NCI-H748 (cell line): Measurements from ENCODE around the gene VAV1.
A peak's percentile ranks its signal among the peaks of the same experiment; 100 is the strongest.

Experiments
- DNase-seq: peaks from one replicate; lab custom pipeline; 2025; ENCODE audit not compliant: unreplicated experiment; lab: John Stamatoyannopoulos, UW

Gene VAV1, protein sequence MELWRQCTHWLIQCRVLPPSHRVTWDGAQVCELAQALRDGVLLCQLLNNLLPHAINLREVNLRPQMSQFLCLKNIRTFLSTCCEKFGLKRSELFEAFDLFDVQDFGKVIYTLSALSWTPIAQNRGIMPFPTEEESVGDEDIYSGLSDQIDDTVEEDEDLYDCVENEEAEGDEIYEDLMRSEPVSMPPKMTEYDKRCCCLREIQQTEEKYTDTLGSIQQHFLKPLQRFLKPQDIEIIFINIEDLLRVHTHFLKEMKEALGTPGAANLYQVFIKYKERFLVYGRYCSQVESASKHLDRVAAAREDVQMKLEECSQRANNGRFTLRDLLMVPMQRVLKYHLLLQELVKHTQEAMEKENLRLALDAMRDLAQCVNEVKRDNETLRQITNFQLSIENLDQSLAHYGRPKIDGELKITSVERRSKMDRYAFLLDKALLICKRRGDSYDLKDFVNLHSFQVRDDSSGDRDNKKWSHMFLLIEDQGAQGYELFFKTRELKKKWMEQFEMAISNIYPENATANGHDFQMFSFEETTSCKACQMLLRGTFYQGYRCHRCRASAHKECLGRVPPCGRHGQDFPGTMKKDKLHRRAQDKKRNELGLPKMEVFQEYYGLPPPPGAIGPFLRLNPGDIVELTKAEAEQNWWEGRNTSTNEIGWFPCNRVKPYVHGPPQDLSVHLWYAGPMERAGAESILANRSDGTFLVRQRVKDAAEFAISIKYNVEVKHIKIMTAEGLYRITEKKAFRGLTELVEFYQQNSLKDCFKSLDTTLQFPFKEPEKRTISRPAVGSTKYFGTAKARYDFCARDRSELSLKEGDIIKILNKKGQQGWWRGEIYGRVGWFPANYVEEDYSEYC

DNA sequence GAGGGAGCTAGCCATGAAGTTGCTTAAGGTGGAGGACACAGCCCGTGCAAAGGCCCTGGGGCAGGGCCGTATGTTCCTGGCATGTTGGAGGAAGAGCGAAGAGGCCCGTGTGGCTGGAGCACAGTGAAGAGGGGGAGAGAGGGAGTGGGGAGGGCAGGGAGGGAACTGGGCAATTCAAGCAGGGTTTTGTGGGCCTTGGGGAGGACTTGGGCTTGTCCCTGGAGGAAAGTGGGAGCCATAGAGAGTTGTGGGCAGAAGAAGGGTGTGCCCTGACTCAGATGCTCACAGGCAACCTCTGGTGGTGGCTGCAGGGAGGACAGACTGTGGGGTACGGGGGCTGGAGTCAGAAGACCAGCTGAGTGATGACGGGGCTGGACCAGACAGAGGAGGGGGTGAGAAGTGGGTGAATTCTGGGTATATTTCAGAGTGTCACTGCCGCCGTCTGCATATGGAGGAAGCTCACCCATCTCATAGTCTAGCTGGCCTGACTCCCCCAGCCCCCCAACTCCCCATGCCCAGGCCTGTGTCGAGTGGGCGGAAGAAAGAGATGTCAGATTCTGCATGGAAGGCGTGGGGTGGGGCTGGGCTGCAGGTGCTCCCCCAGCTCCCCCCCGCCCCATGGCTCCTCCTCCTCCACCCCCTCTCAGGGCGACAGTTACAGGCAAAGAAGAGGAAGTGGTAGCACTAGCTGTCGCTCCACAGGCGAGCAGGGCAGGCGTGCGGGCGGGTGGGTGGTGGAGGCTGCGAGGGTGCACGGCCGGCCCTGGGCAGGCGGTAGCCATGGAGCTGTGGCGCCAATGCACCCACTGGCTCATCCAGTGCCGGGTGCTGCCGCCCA lies at the start of gene VAV1:
Gene VAV1, plus strand, starts transcription at position 681 of the 838 bp plus-strand sequence. Its CDS starts 100 bp downstream, at position 781.
- no peak for DNase-seq

DNA sequence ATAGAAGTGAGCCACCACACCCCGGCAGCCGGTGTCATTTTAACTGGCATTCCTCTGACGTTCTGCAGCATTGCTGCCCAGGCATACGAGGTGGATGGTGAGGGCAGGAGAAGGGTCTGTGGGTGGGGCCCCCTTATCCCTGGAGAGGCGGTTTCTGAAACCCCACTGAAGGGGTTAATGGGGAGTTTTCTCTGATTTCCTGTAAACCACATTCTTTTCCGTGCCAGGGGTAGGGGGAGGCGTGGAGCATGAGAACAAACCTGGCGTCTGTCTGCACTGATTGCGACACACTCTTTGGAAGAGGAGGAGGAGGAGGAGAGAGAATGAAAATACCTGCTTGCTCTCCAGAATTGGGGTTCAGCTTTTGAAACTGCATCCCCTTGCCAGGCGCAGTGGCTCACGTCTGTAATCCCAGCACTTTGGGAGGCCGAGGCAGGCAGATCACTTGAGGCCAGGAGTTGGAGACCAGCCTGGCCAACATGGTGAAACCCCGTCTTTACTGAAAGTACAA lies 49.3 kb upstream of the VAV1 start:
- DNase-seq = no peak

DNA sequence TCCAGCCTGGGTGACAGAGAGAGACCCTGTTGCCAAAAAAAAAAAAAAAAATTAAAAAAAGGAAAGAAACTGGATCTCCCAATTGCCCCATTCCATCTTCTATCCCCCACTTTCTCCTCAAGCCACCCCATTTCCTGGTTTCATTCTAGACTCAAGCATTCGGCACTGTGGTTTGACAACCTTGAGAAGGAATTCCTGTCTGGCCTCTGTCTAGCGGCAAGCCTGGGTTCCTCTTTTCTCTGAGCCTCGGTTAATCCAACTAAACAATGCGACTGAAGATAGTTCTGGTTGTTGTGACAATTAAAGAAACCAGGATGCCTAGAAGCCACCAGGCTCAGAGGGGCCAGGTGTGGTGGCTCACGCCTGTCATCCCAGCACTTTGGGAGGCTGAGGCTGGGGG lies 48.8 kb upstream of the VAV1 start:
- DNase-seq = no peak

DNA sequence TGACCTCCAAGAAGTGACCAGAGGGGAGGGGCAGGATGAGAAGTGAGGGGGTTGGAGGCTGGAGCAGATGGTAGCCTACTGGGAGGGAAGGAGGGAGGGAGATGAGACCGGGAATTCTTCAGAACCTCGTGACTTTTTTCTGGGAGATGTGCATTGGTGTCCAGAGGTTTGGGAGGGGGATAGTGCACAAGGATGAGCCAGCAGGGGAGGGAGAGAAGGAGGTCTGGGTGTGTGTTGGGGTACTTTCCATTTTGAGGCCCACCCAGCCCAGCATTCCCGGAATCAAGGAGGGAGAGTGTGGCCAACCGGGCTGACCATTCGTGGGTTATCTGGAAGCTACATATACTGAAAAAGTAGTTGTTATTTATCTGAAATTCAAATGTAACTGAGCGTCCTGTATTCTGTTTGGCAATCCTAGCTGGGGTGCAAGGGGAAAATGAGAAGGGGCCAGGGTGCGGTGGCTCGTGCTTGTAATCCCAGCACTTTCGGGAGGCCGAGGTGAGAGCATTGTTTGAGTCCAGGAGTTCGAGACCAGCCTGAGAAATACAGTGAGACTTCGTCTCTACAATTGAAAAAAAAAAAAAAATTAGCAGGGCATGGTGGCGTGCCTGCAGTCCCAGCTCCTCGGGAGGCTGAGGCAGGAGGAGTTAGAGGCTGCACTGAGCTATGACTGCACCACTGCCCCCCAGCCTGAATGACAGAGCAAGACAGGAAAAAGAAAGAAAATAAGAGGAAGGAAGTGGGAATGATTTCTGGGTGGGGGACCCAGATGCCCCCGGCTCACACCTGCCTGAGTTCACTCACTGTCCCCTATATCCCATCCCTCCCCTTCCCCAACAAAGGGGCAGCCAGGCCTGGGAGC lies 47.6 kb upstream of the VAV1 start:
- no peak for DNase-seq

DNA sequence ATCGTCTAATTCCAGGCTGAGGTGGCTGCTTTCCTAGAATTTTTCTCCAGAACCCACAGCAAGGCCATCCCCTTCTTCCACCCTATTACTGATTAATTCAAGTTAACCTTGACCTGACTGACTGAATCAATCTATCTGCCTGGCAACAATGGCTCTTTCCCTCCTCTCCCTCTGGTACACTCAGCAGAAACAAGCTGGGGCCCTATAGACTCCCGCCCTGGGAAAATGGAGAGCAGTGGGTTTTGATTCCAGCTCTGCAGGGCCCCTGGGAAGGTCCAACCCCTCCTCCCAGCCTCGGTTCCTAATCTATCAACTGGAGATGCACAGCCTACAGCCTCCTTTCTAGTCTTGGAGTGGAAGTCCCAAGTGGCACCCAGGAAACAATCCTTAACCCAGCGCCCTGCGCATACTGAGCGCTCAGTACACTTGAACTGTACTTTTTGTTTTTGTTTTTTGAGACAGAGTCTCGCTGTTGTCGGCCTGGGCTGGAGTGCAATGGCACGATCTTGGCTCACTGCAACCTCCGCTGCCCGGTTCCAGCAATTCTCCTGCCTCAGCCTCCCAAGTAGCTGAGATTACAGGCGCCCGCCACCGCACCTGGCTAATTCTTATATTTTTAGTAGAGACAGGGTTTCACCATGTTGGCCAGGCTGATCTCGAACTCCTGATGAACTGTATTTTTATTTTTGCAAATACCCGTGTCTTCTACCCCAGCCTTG lies 46.8 kb upstream of the VAV1 start:
- DNase-seq = no peak

DNA sequence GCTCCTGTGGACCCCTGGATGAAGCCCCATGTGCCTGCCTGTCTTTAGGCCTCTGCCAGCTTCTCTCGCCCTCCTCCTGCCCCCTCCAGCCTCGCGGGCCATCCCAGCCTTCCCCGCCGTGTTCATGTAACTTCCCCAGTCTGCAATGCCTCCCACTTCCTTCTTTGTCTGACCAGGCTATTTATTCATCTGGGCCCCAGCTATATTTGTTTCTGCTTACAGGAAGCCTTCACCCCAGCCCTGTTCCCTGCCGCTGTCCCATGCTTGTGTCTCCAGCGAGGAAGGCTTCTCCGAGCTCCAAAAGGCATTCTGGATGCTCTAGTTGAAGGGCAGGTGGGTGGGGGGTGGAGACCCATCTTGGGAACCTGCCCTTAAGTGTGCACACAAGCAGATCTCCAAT lies 44.2 kb upstream of the VAV1 start:
- DNase-seq = no peak

DNA sequence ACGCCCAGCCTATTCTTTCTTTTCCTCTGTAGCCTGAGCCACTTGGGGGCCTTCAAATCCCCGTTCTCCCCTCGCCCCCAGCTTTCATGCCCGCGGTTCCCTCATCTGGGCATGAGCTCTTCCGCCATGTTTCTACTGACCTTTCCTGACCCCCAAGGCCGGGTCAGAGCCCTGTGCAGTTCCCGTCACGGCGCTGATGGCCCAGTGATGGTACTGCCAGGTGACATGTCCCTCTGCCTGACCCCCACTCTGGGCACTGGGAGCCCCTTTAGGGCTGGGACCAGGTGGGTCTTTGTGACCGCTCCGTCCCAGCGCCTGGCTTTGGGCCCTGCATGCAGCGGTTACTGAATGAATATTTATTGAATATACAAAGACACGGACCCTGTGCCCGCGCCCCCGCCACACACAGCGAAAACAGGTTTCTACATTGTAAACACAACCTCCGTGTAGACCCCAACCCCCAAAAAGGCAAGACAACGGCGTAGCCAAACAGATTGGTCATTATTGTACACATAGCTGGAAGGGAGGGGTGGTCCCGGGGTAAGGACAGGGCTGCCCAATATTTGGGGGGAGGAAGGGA lies 42.8 kb upstream of the VAV1 start:
- DNase-seq = no peak

DNA sequence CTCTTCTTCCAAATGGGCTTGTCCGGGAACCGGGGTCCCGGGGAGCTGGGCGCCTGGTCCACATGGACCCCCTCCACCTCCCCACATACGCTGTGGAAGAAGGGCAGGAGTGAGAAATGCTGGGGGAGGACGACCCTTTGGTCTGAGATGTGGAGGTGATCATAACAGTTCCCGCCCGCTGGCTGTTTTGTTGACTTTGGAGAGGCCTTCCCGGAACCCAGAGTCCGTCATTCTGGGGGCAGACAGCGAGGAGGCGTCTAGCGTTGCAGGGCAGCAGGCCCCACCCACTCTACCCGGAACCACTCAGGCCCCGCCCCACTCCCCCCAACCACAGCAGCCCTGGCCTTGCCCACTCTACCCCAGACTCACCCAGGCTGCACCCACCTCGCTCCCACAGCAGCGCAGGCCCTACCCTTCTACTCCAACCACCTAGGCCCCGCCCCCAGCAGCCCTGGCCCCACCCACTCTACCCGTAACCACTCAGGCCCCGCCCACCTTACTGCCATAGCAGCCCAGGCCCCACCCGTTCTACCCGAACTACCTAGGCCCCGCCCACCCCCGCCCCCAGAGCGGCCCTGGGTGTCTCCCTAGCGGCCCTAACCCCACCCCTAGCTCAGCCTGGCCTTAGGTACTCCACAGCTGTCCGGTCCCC lies 42.2 kb upstream of the VAV1 start:
- peak; percentile 48 for DNase-seq

DNA sequence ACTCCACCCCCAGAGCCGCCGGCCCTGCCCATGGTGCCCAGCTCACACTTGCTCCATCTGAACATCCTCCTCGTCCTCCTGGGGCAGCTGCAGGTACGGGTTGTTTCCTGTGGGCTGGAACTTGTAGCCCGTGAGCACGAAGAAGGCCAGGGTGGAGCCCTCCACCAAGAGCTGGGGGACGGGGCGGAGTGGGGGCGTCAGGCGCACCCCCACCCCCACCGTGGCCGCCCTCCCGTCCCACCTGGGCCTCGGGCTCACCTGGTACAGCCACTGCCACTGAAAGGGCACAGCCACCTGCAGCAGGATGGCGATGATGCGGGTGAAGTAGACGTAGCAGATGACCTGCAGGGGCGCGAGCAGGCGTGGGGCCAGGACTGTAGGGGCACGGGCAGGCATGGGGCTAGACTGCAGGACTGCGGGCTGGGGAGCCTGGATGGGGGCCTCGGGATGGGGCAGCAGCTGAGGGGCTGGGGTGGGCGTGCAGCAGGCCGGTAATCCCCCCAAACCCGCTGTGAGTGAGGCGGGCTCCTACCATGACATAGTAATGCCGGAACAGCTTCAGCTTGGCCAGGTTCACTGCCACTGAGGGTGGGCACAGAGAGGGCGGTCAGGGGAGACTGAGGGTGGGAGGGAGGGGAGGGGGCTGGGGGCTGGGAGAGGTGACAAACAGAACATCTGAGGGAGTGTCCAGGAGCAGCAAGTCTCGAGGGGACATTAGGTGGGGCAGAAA lies 41.4 kb upstream of the VAV1 start:
- DNase-seq = no peak

DNA sequence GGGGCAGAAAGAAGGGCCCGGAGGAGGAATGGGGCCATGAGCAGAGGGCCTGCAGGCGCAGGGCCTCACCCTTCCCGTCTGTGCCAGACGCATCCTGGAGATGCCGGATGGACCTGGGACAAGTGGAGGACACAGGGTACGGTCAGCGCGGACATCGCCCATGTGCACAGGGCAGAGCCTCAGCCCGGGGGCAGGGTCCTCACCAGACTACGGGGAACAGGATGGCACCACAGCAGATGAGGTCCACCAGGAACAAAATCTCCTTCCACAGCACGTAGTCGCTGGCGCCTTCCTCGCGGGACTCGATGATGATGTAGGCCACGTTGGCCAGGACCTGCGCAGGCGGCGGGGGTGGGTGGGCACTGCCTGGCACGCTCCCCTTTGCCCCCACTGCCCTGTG lies 40.7 kb upstream of the VAV1 start:
- DNase-seq = no peak

DNA sequence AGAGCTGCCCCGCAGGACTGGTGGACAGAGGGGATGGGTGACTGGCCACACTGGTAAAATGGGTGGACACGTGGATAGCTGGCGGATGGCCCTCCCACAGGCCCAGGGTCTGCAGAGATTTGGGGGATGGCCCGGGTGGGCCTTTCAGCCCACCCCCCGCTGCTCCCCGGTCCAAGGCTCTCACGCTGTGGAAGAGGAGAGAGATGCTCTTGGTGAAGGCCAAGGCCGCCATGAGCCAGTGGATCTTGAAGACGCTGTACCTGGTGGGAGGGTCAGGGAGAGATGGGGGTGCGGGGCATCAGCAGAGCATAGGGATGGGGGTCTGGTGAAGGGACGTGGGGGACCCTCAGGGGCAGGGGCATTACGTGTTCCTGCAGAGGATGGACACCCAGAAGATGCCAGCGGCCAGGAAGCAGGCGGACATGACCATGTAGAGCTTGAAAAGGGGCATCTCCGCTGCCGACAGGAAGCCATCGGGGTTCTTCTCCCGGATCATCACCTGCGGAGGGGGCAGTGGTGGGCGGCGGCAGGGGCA lies 39.6 kb upstream of the VAV1 start:
- no peak for DNase-seq

DNA sequence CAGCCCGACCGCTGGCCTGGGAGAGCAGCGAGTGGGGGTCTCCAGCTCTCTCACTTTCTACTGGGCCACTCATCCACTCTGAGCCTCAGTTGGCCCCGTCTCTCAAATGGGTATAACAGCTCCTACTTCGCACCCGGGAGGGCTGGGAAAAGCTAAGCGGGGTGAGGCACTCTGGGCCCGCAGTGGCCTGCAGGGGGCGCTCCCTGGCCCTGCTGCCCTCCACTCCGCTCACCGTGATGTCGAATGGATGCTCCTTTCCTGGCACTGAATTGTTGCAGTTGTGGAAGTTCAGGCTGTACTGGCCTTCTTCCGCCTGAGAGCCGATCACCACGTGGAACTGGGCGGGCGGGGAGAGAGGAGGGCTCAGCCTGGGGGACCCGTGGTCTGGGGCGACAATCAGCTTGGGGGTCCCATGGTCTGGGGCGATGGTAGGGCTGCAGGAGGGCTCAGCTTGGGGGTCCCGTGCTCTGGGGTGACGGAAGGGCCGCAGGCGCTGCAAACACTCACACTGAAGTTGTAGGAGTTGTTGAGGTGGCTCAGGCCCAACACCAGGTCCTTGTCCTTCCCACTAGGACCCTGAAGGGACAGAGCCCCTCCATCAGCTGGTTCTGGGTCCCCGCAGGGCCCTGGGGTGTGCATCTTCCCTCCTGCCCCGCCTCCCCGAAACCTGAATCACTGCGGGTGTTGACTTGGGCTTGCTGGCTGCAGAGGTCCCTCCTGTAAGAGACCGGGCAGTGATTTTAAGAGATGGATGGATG lies 39.0 kb upstream of the VAV1 start:
- peak; percentile 1 for DNase-seq

DNA sequence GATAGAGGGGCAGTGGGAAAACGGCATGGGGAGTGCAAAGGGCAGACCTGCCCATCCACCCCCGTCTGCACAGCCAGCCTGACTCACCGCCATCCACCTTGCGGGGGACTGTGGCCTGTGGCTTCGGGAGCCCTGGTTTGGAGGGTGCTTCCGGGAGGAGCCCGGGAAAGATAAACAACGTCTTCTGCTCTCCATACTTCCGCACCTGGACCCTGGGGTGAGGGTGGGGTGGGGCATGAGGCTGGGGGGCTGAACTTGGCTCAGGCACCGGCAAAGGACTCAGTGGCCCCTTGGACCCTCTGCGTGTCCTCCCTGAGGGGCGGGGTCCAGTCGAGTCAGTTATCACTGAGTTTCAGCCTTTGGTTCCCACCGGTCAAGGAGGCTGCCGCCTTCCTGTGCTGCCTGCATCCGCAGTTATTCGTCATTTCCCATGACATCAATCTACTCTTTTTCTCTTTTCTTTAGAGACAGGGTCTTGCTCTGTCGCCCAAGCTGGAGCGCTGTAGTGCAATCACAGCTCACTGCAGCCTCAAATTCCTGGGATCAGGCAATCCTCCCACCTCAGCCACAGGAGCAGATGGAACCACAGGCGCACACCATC lies 38.3 kb upstream of the VAV1 start:
- no peak for DNase-seq

DNA sequence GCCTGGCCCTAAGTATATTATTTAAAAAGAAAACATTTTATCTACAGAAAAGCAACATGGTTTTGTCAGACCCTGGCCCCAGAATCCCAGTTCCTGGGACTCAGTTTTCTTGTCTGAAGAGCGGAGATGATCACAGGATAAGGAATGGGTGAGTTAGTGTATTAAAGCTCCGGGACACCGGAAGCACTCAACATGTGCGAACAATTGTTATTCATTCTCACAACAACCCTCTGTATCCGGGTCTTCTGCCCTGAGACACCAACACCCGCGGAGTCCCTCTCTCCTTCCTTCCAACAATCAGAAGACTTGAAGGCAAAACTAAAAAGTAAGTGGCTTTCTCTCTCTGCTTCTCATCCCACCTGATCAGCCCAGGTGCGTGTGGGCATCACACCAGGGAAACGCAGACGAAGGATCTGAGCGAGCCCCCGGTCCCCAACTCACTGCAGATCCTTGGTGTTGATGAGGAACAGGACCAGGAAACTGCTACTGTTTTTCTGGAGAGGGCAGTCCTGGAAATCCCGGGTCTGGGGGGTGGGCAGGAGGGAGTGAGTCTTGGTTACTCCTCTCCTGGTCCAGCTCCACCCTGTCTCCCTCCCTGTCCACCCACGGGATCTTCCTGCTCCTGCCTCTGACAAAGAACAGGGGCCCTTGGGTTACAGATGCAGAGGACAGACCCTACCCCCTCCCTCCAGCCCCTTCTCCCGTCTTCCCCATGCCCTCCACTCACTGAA lies 37.2 kb upstream of the VAV1 start:
- no peak for DNase-seq

DNA sequence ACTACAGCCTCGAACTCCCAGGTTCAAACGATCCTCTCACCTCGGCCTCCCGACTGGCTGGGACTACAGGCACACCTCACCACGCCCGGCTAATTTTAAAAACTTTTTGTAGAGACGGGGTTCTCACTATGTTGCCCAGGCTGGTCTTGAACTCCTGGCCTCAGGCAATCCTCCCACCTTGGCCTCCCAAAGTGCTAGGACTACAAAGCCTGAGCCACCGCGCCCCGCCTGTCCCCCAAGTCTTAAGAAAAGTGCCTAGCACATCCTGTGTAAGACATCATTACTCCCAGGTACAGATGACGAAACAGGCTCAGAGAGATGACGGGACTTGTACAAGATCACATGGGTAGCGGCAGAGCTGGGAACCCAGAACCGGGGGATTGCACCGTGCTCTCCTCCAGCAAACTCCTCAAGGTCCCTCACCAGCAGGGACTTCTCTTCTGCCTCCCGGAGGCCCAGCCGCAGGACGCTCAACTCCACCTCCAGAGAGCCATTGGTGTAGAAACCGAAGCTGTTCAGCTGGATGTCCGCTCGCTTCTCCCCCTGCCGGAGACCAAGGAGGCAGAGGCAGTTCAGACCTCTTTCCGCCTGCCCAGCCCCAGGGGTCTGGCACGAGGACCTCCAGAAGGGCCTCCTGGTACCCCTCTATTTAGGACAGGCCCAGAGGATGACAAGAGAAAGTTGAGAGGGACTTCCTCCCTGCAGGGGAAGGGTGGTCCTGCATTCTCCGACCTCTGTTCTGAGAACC lies 36.2 kb upstream of the VAV1 start:
- DNase-seq = peak; percentile 66
